IMR-90 (cell line): ENCODE measurements around the gene STOX2. TPM values are rescaled to one million over a fixed set of nuclear protein-coding genes. Genes with fewer than 3 reads are reported as not detected.

ENCODE experiments used
- ATAC-seq: fragments of 200-7000 bp; cut with Tn5 transposase; 2 replicates; pipeline ENCODE4 v1.9.1; 2020; ENCODE audit warnings: low read depth, mild to moderate bottlenecking, moderate library complexity
- BruUV-seq: library from RNA; stranded (reverse); fragments of 400-500 nt; replicated peaks from 2 replicates; lab custom pipeline; 2021; lab: Mats Ljungman, UMichigan
- CTCF ChIA-PET: fragments of 300-600 bp; formaldehyde crosslinking; extraction: SDS; loops from one replicate; lab custom pipeline; 2021; ENCODE audit warnings: antibody characterized with exemption; lab: Yijun Ruan, JAX
- POLR2A ChIA-PET: fragments of 300-600 bp; sonication (Branson Sonifier 250); formaldehyde crosslinking; loops from one replicate; lab custom pipeline; 2022; ENCODE audit warnings: antibody characterized with exemption; ENCODE audit not compliant: unreplicated experiment; lab: Charles Lee
- DNase-seq: peaks from one replicate; pipeline ENCODE4 v3.0.0; 2013
- H2AFZ ChIP-seq: replicated peaks from 2 replicates; pipeline ENCODE3; 2013; ENCODE audit warnings: low read length, mild to moderate bottlenecking; ENCODE audit not compliant: poor library complexity
- H2AK5ac ChIP-seq: 2 replicates; pipeline ENCODE4 v1.6.1; 2013; ENCODE audit warnings: low read depth, low read length, inconsistent platforms
- H2AK9ac ChIP-seq: replicated peaks from 2 replicates; pipeline ENCODE3; 2013; ENCODE audit warnings: mild to moderate bottlenecking, low read depth, low read length, moderate library complexity; ENCODE audit not compliant: poor library complexity
- H2BK120ac ChIP-seq: 2 replicates; pipeline ENCODE4 v1.6.1; 2013; ENCODE audit warnings: low read depth, low read length, inconsistent platforms
- H2BK15ac ChIP-seq: 3 replicates; pipeline ENCODE4 v1.6.1; 2013; ENCODE audit warnings: low read depth, low read length, inconsistent platforms
- H2BK20ac ChIP-seq: 2 replicates; pipeline ENCODE4 v1.6.1; 2013; ENCODE audit warnings: low read depth, mild to moderate bottlenecking, inconsistent platforms, low read length, moderate library complexity
- H2BK5ac ChIP-seq: 2 replicates; pipeline ENCODE4 v1.6.1; 2013; ENCODE audit warnings: mild to moderate bottlenecking, low read depth, low read length, inconsistent platforms; ENCODE audit not compliant: poor library complexity, severe bottlenecking
- H3K14ac ChIP-seq: replicated peaks from 2 replicates; pipeline ENCODE4 v1.6.1; 2013; ENCODE audit warnings: low read depth, low read length, inconsistent platforms
- H3K18ac ChIP-seq: 2 replicates; pipeline ENCODE4 v1.6.1; 2013; ENCODE audit warnings: low read depth, low read length, control low read depth
- H3K23ac ChIP-seq: 2 replicates; pipeline ENCODE4 v1.6.1; 2013; ENCODE audit warnings: low read depth, low read length, inconsistent platforms
- H3K27ac ChIP-seq: 2 replicates; pipeline ENCODE4 v1.5.1; 2013; ENCODE audit warnings: mild to moderate bottlenecking, control low read depth, low read length; ENCODE audit not compliant: insufficient read depth
- H3K27me3 ChIP-seq: 2 replicates; pipeline ENCODE4 v1.6.1; 2013; ENCODE audit warnings: low read length; ENCODE audit not compliant: control insufficient read depth, insufficient read depth
- H3K36me3 ChIP-seq: 2 replicates; pipeline ENCODE4 v1.6.1; 2013; ENCODE audit warnings: low read length, mixed read lengths; ENCODE audit not compliant: control insufficient read depth, insufficient read depth
- H3K4ac ChIP-seq: 2 replicates; pipeline ENCODE4 v1.6.1; 2013; ENCODE audit warnings: low read depth, low read length, inconsistent platforms
- H3K4me1 ChIP-seq: 2 replicates; pipeline ENCODE4 v1.6.1; 2013; ENCODE audit warnings: low read length, mixed read lengths; ENCODE audit not compliant: control insufficient read depth, insufficient read depth
- H3K4me2 ChIP-seq: 2 replicates; pipeline ENCODE4 v1.6.1; 2013; ENCODE audit warnings: low read depth, mild to moderate bottlenecking, control low read depth, low read length, moderate library complexity
- H3K4me3 ChIP-seq: 2 replicates; pipeline ENCODE4 v1.5.1; 2013; ENCODE audit warnings: low read depth, mild to moderate bottlenecking, control low read depth, low read length, moderate library complexity; ENCODE audit not compliant: insufficient read depth
- H3K56ac ChIP-seq: 2 replicates; pipeline ENCODE4 v1.6.1; 2013; ENCODE audit warnings: low read length, inconsistent platforms; ENCODE audit not compliant: insufficient read depth; ENCODE audit errors: extremely low read depth
- H3K79me1 ChIP-seq, 2 experiments: 2 replicates each; pipeline ENCODE4 v1.6.1; 2013; ENCODE audit warnings: low read length in 2 of 2, inconsistent platforms in 1 of 2, low read depth in 1 of 2
- H3K9ac ChIP-seq: 2 replicates; pipeline ENCODE4 v1.6.1; 2013; ENCODE audit warnings: low read depth, low read length, control low read depth
- H3K9me1 ChIP-seq: 2 replicates; pipeline ENCODE4 v1.6.1; 2013; ENCODE audit warnings: low read length, inconsistent platforms; ENCODE audit not compliant: insufficient read depth
- H3K9me3 ChIP-seq: 2 replicates; pipeline ENCODE4 v1.6.1; 2013; ENCODE audit warnings: low read length; ENCODE audit not compliant: control insufficient read depth, insufficient read depth
- H4K20me1 ChIP-seq: 2 replicates; pipeline ENCODE4 v1.6.1; 2013; ENCODE audit warnings: low read length, inconsistent platforms; ENCODE audit not compliant: insufficient read depth
- H4K5ac ChIP-seq: 2 replicates; pipeline ENCODE4 v1.6.1; 2013; ENCODE audit warnings: mild to moderate bottlenecking, low read depth, low read length, control low read depth
- H4K8ac ChIP-seq, 2 experiments: 2 replicates each; pipeline ENCODE4 v1.6.1; 2013; ENCODE audit warnings: low read depth in 2 of 2, low read length in 2 of 2, control low read depth in 1 of 2, inconsistent platforms in 1 of 2
- H4K91ac ChIP-seq: 2 replicates; pipeline ENCODE4 v1.6.1; 2013; ENCODE audit warnings: low read depth, low read length, inconsistent platforms; ENCODE audit not compliant: insufficient read depth
- BHLHE40 ChIP-seq: fragments of 150-350 bp; IDR thresholded peaks from 2 replicates; pipeline ENCODE4 v1.6.1; 2016; ENCODE audit warnings: mild to moderate bottlenecking, low read depth, low read length
- CEBPB ChIP-seq: IDR thresholded peaks from 2 replicates; pipeline ENCODE4 v1.6.1; 2012; ENCODE audit warnings: low read depth, low read length, improper control_type of control experiment
- CHD1 ChIP-seq: IDR thresholded peaks from 2 replicates; pipeline ENCODE4 v1.6.1; 2012; ENCODE audit warnings: low read depth, low read length, improper control_type of control experiment
- CTCF ChIP-seq: conservative IDR thresholded peaks from 2 replicates; pipeline ENCODE4 v1.5.1; 2012; ENCODE audit warnings: mild to moderate bottlenecking, low read depth, low read length, improper control_type of control experiment
- FOS ChIP-seq: fragments of 150-350 bp; IDR thresholded peaks from 2 replicates; pipeline ENCODE4 v1.6.1; 2016; ENCODE audit warnings: low read depth, low read length
- MAFK ChIP-seq: IDR thresholded peaks from 2 replicates; pipeline ENCODE4 v1.6.1; 2012; ENCODE audit warnings: low read depth, low read length, improper control_type of control experiment
- MAZ ChIP-seq: IDR thresholded peaks from 2 replicates; pipeline ENCODE4 v1.6.1; 2012; ENCODE audit warnings: low read depth, mild to moderate bottlenecking, low read length, improper control_type of control experiment, moderate library complexity, borderline replicate concordance
- MXI1 ChIP-seq: IDR thresholded peaks from 2 replicates; pipeline ENCODE4 v1.6.1; 2012; ENCODE audit warnings: low read depth, mild to moderate bottlenecking, low read length, moderate library complexity, borderline replicate concordance
- NFE2L2 ChIP-seq: fragments of 150-350 bp; IDR thresholded peaks from 2 replicates; pipeline ENCODE4 v1.6.1; 2016; ENCODE audit warnings: low read depth, mild to moderate bottlenecking, low read length
- POLR2A ChIP-seq: IDR thresholded peaks from 2 replicates; pipeline ENCODE4 v1.6.1; 2012; ENCODE audit warnings: mild to moderate bottlenecking, low read depth, low read length
- RAD21 ChIP-seq: IDR thresholded peaks from 2 replicates; pipeline ENCODE4 v1.6.1; 2012; ENCODE audit warnings: low read length, improper control_type of control experiment
- RCOR1 ChIP-seq: IDR thresholded peaks from 2 replicates; pipeline ENCODE4 v1.6.1; 2012; ENCODE audit warnings: mild to moderate bottlenecking, low read length, improper control_type of control experiment; ENCODE audit not compliant: insufficient replicate concordance
- RFX5 ChIP-seq: IDR thresholded peaks from 2 replicates; pipeline ENCODE4 v1.8.0; 2012; ENCODE audit warnings: low read depth, mild to moderate bottlenecking, low read length, moderate library complexity
- SMC3 ChIP-seq: fragments of 150-350 bp; IDR thresholded peaks from 2 replicates; pipeline ENCODE4 v1.6.1; 2016; ENCODE audit warnings: low read depth, mild to moderate bottlenecking, antibody characterized with exemption, low read length, moderate library complexity
- USF2 ChIP-seq: fragments of 150-350 bp; IDR thresholded peaks from 2 replicates; pipeline ENCODE4 v1.6.1; 2017; ENCODE audit warnings: mild to moderate bottlenecking, antibody characterized with exemption, low read length, low read depth
- WGBS, 2 experiments: methylation state at CpG; one replicate each; pipeline versions ENCODE4 v1.1.5 to v1.1.7; 2013; ENCODE audit warnings: missing lambda C conversion rate in 2 of 2; ENCODE audit not compliant: insufficient read length in 1 of 2; ENCODE audit errors: extremely low coverage in 2 of 2; 5-methylcytosine and 5-hydroxymethylcytosine counted together
- dilution Hi-C: fragments of 300-500 bp; cut with HindIII; formaldehyde crosslinking; loops from one replicate; pipeline ENCODE4 v1.14.3; 2018; ENCODE audit warnings: low sequenced_read_pairs; ENCODE audit not compliant: unreplicated experiment
- in situ Hi-C: fragments of 300-500 bp; cut with MboI; formaldehyde crosslinking; loops from 3 replicates; pipeline ENCODE4 v1.14.3; 2019; ENCODE audit warnings: low sequenced_read_pairs, inconsistent platforms, mixed read lengths
- intact Hi-C: fragments of 100-400 bp; cut with micrococcal nuclease; formaldehyde crosslinking; loops from 2 replicates; pipeline ENCODE4 v1.10.0; 2022
- polyA plus RNA-seq, 3 experiments: library from polyadenylated mRNA; depleted of rRNA; stranded (reverse); fragments of >200 nt; gene quantifications; 2 replicates each; pipeline ENCODE4 v1.2.3, GENCODE V29; 2012; ENCODE audit warnings: low replicate concordance in 1 of 3
- total RNA-seq: library from RNA; depleted of rRNA; stranded (reverse); fragments of >200 nt; gene quantifications from 2 replicates; pipeline ENCODE4 v1.2.3, GENCODE V29; 2012
- TF ChIP-seq, protein P1 (sequence below): fragments of 150-350 bp; IDR thresholded peaks from 2 replicates; pipeline ENCODE4 v1.6.1; 2016; ENCODE audit warnings: low read depth, mild to moderate bottlenecking, low read length, moderate library complexity, borderline replicate concordance

The STOX2 gene
- total and polyA plus RNA-seq, 2 of the 4 experiments (the other 2 are of a cell fraction), result 1.1 to 5.4 TPM

- Histone ChIP-seq H3K14ac (no peak overlapping the region), H4K8ac (no peak overlapping the region), H4K5ac (no peak overlapping the region), H3K4me3 (no peak overlapping the region), H3K4me2 (no peak overlapping the region), H3K9ac (no peak overlapping the region), H2AK5ac (no peak overlapping the region), H2BK120ac (no peak overlapping the region), H4K20me1 (no peaks in the 10 kb centered on the region), H3K18ac (no peak overlapping the region), H3K79me1 (no peaks in the 10 kb centered on the region), H2BK5ac (no peak overlapping the region), H3K23ac (no peak overlapping the region), H3K9me3 (peaks cover 2% of the 10 kb centered on the region; the same call in 1 of the 2 replicates), H2BK15ac (no peak overlapping the region), H3K4me1 (no peaks in the 10 kb centered on the region), H3K56ac (no peak overlapping the region), H3K27me3 (peaks cover 16% of the 10 kb centered on the region), H4K91ac (no peak overlapping the region), H3K27ac (no peak overlapping the region), H3K4ac (no peak overlapping the region), H2AFZ (no peak overlapping the region), H3K9me1 (no peaks in the 10 kb centered on the region), H2AK9ac (no peak overlapping the region), H3K36me3 (no peaks in the 10 kb centered on the region), H2BK20ac (no peak overlapping the region)
- ChIA-PET CTCF (no interaction called here), POLR2A (no interaction called here)
- dilution Hi-C loops, result no loop called here
- no peak for ATAC-seq
- TF ChIP-seq BHLHE40 (no peak), CEBPB (no peak), CHD1 (no peak), CTCF (no peak), POLR2A (no peak), RFX5 (no peak), SMC3 (no peak), RCOR1 (no peak), MAZ (no peak), USF2 (no peak), RAD21 (no peak), FOS (no peak), NFE2L2 (no peak), MXI1 (no peak), MAFK (no peak)
- TF ChIP-seq, protein P1, sequence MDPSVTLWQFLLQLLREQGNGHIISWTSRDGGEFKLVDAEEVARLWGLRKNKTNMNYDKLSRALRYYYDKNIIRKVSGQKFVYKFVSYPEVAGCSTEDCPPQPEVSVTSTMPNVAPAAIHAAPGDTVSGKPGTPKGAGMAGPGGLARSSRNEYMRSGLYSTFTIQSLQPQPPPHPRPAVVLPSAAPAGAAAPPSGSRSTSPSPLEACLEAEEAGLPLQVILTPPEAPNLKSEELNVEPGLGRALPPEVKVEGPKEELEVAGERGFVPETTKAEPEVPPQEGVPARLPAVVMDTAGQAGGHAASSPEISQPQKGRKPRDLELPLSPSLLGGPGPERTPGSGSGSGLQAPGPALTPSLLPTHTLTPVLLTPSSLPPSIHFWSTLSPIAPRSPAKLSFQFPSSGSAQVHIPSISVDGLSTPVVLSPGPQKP, result no peak
- in situ Hi-C loops, result no loop called here
- intact Hi-C loops, result no loop called here
- no CpG with 5 or more reads among the region's 13 CpGs for WGBS, 2 experiments
- no TSS peak for BruUV-seq
- DNase-seq, result no peak
Measured at GRCh38 chr4:183861426-183861825, 43.7 kb upstream of the STOX2 start.
